Naive B cell (primary cell): ENCODE results near the gene DMRT1. TPM values are rescaled to one million over a fixed set of nuclear protein-coding genes. Genes with fewer than 3 reads are reported as not detected.

Experiments used
- ATAC-seq, 2 donors: fragments of 150-1000 bp; cut with Tn5 transposase; 2 replicates each; pipeline ENCODE4 v1.10.0; 2021; ENCODE audit warnings: low read depth in 2 of 2, mild to moderate bottlenecking in 2 of 2, moderate library complexity in 2 of 2
- DNase-seq: peaks from one replicate; pipeline ENCODE4 v3.0.0; 2022
- H3K27ac Mint-ChIP-seq, 6 donors: one replicate each; pipeline ENCODE4 v1.8.0; 2020 to 2022; ENCODE audit warnings: mild to moderate bottlenecking in 6 of 6, mixed read lengths in 6 of 6, moderate library complexity in 5 of 6, inconsistent platforms in 2 of 6
- H3K27me3 Mint-ChIP-seq, 3 donors: one replicate each; pipeline ENCODE4 v1.8.0; 2021 to 2022; ENCODE audit warnings: mixed read lengths in 3 of 3, mild to moderate bottlenecking in 1 of 3
- H3K36me3 Mint-ChIP-seq, 2 donors: one replicate each; pipeline ENCODE4 v1.8.0; 2020 to 2022; ENCODE audit warnings: mixed read lengths in 2 of 2, inconsistent platforms in 1 of 2, mild to moderate bottlenecking in 1 of 2
- H3K4me1 Mint-ChIP-seq, 3 donors: one replicate each; pipeline ENCODE4 v1.8.0; 2020 to 2022; ENCODE audit warnings: mixed read lengths in 3 of 3, inconsistent platforms in 1 of 3, mild to moderate bottlenecking in 1 of 3, moderate library complexity in 1 of 3
- H3K4me3 Mint-ChIP-seq, 8 donors: one replicate each; pipeline ENCODE4 v1.8.0; 2020 to 2022; ENCODE audit warnings: mild to moderate bottlenecking in 8 of 8, mixed read lengths in 8 of 8, moderate library complexity in 8 of 8, inconsistent platforms in 2 of 8
- H3K9me3 Mint-ChIP-seq, 7 donors: one replicate each; pipeline ENCODE4 v1.8.0; 2020 to 2022; ENCODE audit warnings: mixed read lengths in 7 of 7, mild to moderate bottlenecking in 5 of 7, inconsistent platforms in 2 of 7, moderate library complexity in 1 of 7
- polyA plus RNA-seq, 6 donors: library from polyadenylated mRNA; unstranded; fragments of 300-500 nt; fragmentation: Illumina TruSeq; gene quantifications; one replicate each; pipeline ENCODE4 v1.2.3, GENCODE V29; 2021; ENCODE audit warnings: low read depth in 6 of 6

The DMRT1 gene
- not detected for polyA plus RNA-seq

DNA sequence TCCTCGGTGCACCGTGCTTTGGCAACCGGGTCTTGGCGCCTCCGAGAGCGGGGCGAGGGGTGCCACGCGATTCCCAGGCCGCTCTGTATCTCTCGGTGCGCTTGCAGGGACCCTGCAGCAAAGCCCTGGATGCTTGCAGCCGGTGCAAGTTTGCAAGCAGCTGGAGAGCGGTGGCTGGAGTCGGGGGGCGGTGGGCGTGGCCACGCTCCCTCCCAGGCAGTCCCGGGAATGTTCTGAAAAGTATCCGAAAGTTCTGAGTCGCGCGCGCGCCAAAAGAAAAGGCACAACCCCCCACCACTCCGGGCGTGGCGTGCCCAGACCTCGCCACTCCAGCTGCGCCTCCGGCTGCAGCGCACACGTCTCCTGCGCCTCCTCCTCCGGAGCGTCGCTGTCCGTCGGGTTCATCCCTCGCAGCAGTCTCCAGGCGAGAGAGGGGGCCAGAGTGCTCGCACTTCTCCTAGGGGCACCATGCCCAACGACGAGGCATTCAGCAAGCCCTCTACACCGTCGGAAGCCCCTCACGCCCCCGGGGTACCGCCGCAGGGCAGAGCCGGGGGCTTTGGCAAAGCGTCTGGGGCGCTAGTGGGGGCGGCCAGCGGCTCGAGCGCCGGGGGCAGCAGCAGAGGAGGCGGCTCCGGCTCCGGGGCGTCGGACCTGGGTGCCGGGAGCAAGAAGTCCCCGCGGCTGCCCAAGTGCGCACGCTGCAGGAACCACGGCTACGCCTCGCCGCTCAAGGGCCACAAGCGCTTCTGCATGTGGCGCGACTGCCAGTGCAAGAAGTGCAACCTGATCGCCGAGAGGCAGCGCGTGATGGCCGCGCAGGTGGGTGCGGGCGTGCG is at the start of gene DMRT1:
Gene DMRT1, plus strand, starts transcription at position 327 of the 839 bp plus-strand sequence. Its CDS starts 142 bp downstream, at position 469.
- DNase-seq = no peak
- ATAC-seq = no peak
- H3K27me3 Mint-ChIP-seq = peaks cover 30 to 69% (median 41%) of the 10 kb centered on the region in 3 donors
- peaks cover 0 to 15% (median 5%) of the 10 kb centered on the region in 3 donors for H3K4me1 Mint-ChIP-seq
- no peak within 1 kb of the TSS for H3K27ac Mint-ChIP-seq
- H3K4me3 Mint-ChIP-seq = peak within 1 kb of the TSS in 3 of 8 donors; percentile 41 to 76 (median 43)
- H3K9me3 Mint-ChIP-seq = peaks cover 0 to 9% (median 0%) of the 10 kb centered on the region in 7 donors
- peaks cover 0 to 4% of the 10 kb centered on the region in 2 donors for H3K36me3 Mint-ChIP-seq

DNA sequence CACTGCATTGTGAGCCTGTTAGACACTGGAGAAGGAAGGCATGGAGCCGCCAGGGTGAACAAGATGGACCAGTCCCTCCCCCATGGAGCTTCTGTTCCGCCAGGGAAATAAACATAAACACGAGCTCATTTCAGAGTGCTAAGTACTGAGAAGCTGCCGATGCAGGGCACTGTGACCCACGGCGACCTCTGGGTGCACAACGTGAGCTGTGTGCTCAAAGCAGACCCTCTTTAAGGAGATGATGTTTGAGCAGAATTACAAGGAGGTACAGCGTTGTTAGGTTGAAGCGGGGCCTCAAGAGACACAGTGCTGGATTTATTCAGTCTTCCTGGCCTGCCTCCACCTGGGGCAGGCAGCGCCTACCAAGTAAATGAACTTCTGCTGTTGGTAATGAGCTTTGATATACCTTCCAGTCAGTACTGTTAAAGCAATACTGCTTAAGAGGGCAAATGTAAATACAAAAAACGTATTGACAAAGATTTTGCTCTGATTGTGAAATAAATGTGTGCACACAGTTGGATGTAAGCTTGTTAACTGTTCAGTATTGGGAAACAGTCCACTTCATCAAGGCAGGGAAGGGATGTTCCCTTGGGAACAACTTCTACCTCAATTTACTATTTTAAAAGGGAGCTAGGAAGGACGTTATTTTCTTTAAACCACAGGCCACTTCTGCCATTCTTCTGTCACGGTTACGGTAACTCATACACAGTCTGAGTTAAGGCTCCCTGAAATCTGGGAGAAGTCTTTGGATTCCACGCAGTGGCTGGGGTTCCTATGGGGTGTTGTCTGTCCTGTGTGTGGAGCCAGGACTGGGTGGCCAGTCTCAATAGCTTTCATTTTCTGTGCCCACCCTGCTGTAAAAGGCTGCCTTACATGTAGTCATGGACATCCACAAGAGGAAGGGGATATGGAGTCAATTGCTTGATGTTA is 48.9 kb upstream of the DMRT1 start:
- H3K4me1 Mint-ChIP-seq = no peaks in the 10 kb centered on the region
- DNase-seq (no peak), ATAC-seq (no peak)
- H3K9me3 Mint-ChIP-seq = peaks cover 0 to 20% (median 2%) of the 10 kb centered on the region in 7 donors
- H3K27me3 Mint-ChIP-seq = peaks cover 0 to 11% (median 9%) of the 10 kb centered on the region in 3 donors
- H3K27ac Mint-ChIP-seq = no peak overlapping the region
- no peak overlapping the region for H3K4me3 Mint-ChIP-seq
- H3K36me3 Mint-ChIP-seq = no peaks in the 10 kb centered on the region

DNA sequence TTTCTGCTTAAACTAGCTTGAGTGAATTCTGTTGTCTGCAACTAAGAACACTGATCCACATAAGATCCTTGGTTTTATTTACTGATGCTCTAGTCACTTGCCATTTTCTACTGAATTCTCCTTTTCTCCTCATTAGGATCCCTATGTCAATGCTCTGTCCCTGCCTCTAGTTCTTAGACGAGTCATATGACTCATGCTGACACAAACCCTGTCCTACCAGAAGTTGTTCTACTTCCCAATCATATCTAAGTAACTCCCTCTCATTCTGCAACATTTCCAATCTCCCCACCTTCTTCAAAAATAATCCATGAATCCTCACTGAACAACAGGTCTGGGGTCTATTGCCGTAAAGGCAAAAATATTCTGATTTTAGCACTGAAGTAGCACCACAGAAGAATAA is 47.1 kb upstream of the DMRT1 start:
- ATAC-seq = no peak
- H3K4me1 Mint-ChIP-seq = no peaks in the 10 kb centered on the region
- no peak overlapping the region for H3K4me3 Mint-ChIP-seq
- peaks cover 0 to 11% (median 11%) of the 10 kb centered on the region in 3 donors for H3K27me3 Mint-ChIP-seq
- no peak overlapping the region for H3K27ac Mint-ChIP-seq
- H3K36me3 Mint-ChIP-seq = no peaks in the 10 kb centered on the region
- no peak for DNase-seq
- H3K9me3 Mint-ChIP-seq = peaks cover 0 to 20% (median 2%) of the 10 kb centered on the region in 7 donors

- H3K36me3 Mint-ChIP-seq = no peaks in the 10 kb centered on the region
- peak overlapping the region in 1 of 6 donors; percentile 89 for H3K27ac Mint-ChIP-seq
Observed at GRCh38 chr9:795869-796268, 45.6 kb upstream of the DMRT1 start.

GRCh38 chr9:800591-801150 is 40.8 kb upstream of the DMRT1 start:
- Mint-ChIP-seq H3K27ac (peak overlapping the region in 1 of 6 donors; percentile 48), H3K27me3 (peaks cover 11 to 25% (median 23%) of the 10 kb centered on the region in 3 donors), H3K9me3 (no peaks in the 10 kb centered on the region), H3K4me1 (no peaks in the 10 kb centered on the region), H3K4me3 (no peak overlapping the region), H3K36me3 (no peaks in the 10 kb centered on the region)
- DNase-seq (no peak), ATAC-seq (no peak)

More at GRCh38 chr9:795869-796268, 45.6 kb upstream of the DMRT1 start:
- DNase-seq = no peak
- H3K27me3 Mint-ChIP-seq = peaks cover 3 to 16% (median 15%) of the 10 kb centered on the region in 3 donors
- H3K4me1 Mint-ChIP-seq = no peaks in the 10 kb centered on the region
- H3K4me3 Mint-ChIP-seq = peak overlapping the region in 1 of 8 donors; percentile 2
- peaks cover 0 to 20% (median 2%) of the 10 kb centered on the region in 7 donors for H3K9me3 Mint-ChIP-seq
- no peak for ATAC-seq

DNA sequence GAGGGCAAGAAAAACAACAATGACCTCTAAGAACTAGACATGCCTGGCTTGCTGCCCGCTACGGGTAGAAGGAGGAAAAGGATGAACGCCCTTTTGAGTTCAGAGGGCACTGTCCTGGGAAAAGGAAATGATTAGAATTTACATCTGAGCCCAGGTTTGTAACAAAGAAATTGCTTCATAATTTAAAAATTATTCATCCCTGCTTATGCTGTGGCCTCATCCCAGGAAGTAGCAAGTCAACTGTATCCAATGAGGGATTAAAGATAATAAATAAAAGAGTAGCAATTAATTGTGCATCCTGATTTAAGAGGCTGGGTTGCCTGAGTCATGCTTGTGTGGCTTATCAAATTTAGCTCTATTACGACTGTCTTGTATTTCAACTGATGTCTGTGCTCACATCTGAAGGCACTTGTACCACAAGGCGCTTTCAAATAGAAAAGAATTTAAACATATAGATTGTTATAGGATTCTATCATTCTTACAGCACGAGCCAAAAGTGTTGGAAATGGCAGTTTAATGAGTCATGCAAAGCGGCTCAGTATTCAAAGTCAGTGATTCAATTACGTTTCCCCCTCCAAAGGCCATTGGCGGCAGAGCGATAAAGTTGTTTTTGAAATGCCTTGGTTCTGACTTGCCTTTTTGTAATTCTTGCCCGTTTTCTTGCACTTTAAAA is 40.0 kb upstream of the DMRT1 start:
- ATAC-seq = no peak
- no peak overlapping the region for H3K27ac Mint-ChIP-seq
- DNase-seq = no peak
- H3K27me3 Mint-ChIP-seq = peaks cover 11 to 25% (median 23%) of the 10 kb centered on the region in 3 donors
- no peak overlapping the region for H3K4me3 Mint-ChIP-seq
- H3K4me1 Mint-ChIP-seq = no peaks in the 10 kb centered on the region
- no peaks in the 10 kb centered on the region for H3K36me3 Mint-ChIP-seq
- H3K9me3 Mint-ChIP-seq = no peaks in the 10 kb centered on the region

GRCh38 chr9:804026-804425 is 37.5 kb upstream of the DMRT1 start:
- DNase-seq (no peak), ATAC-seq (no peak)
- no peaks in the 10 kb centered on the region for H3K9me3 Mint-ChIP-seq
- no peaks in the 10 kb centered on the region for H3K4me1 Mint-ChIP-seq
- peaks cover 11 to 35% (median 29%) of the 10 kb centered on the region in 3 donors for H3K27me3 Mint-ChIP-seq
- no peak overlapping the region for H3K27ac Mint-ChIP-seq
- H3K4me3 Mint-ChIP-seq = no peak overlapping the region
- no peaks in the 10 kb centered on the region for H3K36me3 Mint-ChIP-seq

- Mint-ChIP-seq H3K9me3 (no peaks in the 10 kb centered on the region), H3K4me3 (no peak overlapping the region), H3K36me3 (no peaks in the 10 kb centered on the region), H3K4me1 (no peaks in the 10 kb centered on the region), H3K27me3 (peaks cover 5 to 35% (median 29%) of the 10 kb centered on the region in 3 donors), H3K27ac (no peak overlapping the region)
- ATAC-seq (no peak), DNase-seq (no peak)
Observed at GRCh38 chr9:805151-805550, 36.3 kb upstream of the DMRT1 start.

DNA sequence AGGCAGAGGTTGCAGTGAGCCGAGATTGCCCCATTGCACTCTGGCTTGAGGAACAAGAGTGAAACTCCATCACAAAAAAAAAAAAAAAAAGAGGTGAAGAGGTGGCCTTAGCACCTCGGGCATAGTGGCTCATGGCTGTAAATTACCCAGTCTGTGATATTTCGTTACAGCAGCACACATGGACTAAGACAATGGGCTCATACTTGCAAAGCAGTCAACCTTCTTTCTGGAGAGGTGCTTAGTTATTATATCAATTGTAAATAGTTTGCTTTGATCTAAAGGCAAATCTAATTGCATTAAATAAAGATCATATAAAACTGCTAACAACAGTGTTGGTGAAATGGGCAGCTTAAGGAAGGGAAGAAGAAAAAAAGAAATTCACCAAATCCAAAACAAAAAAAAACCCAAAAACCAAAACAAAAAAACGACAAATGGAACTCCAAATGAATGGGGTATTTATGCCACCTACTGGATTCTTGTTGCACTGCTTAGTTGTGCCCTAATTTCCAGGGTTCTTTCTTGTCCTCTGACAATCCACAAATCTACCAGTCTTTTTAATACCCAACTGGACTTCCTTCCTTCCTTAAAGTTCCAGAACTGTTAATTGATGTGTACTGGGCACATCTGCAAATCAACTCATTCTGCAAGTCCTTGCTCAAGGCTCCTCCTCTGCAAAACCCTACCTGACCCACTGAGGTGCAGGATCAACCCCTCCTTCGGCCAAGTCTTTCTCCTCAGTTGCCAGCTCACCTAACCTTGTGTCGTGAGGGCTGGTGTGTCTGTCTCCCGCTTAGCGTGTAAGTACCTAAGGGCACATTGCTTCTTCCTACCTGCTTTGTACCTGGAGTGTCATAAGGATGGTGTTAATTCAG is 35.0 kb upstream of the DMRT1 start:
- Mint-ChIP-seq H3K27ac (peak overlapping the region in 1 of 6 donors; percentile 73), H3K4me3 (no peak overlapping the region), H3K9me3 (no peaks in the 10 kb centered on the region), H3K27me3 (peaks cover 5 to 26% (median 24%) of the 10 kb centered on the region in 3 donors), H3K36me3 (no peaks in the 10 kb centered on the region), H3K4me1 (no peaks in the 10 kb centered on the region)
- ATAC-seq (no peak), DNase-seq (peak; percentile 2)

DNA sequence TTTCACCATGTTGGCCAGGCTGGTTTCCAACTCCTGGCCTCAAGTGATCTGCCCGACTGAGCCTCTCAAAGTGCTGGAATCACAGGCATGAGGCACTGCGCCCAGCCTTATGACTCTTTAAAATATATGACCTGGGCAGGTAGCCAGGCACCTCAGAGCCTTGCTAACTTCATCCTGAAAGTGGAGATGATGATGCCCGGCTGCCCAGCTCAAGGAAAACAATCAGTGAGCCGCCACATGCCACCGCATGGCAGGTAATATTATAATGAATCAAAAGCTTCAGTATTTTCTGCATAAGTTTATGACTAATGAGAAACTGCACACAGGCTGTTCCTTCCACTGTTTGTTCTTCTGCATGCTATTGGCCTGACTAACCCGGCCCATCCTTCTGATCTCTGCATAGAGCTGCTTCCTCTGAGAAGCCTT is 30.4 kb upstream of the DMRT1 start:
- no peaks in the 10 kb centered on the region for H3K36me3 Mint-ChIP-seq
- H3K9me3 Mint-ChIP-seq = no peaks in the 10 kb centered on the region
- no peak overlapping the region for H3K4me3 Mint-ChIP-seq
- H3K27me3 Mint-ChIP-seq = peaks cover 9 to 11% (median 10%) of the 10 kb centered on the region in 3 donors
- ATAC-seq (no peak), DNase-seq (no peak)
- H3K27ac Mint-ChIP-seq = peak overlapping the region in 1 of 6 donors; percentile 78
- H3K4me1 Mint-ChIP-seq = no peaks in the 10 kb centered on the region

DNA sequence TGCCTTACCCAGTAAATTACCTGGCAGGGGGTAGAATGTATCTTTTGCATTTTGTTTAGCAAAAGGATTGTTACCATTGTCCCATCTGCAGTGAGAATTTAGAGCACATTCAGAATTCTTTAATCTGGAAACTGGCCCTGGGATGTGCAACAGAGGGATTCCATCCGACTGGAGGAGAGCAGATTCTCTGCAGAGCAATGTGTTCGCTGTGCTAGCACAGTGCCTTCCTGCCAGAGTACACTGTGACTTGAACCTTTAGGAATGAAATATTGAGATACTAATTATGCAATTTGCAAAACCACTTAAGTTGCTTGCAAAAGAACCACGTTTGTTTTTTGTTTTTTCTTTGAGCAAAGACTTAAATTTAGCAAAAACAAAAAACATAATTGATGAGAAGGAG is 22.5 kb upstream of the DMRT1 start:
- H3K27me3 Mint-ChIP-seq = peaks cover 8 to 25% (median 14%) of the 10 kb centered on the region in 3 donors
- no peak overlapping the region for H3K27ac Mint-ChIP-seq
- H3K4me1 Mint-ChIP-seq = peaks cover 0 to 8% (median 0%) of the 10 kb centered on the region in 3 donors
- DNase-seq (no peak), ATAC-seq (no peak)
- no peaks in the 10 kb centered on the region for H3K36me3 Mint-ChIP-seq
- H3K9me3 Mint-ChIP-seq = no peaks in the 10 kb centered on the region
- no peak overlapping the region for H3K4me3 Mint-ChIP-seq
